GM18517 (cell line): ENCODE data around the gene SYK.
A peak's percentile ranks its signal among the peaks of the same experiment; 100 is the strongest.

Experiments
- ATAC-seq: cut with Tn5 transposase; IDR thresholded peaks from one replicate; pipeline ENCODE4 v1.9.1; 2021; ENCODE audit warnings: mild to moderate bottlenecking, moderate library complexity; ENCODE audit not compliant: unreplicated experiment

SYK gene

GRCh38 chr9:90901933-90902332 is 100.3 kb downstream of the SYK start:
- no peak for ATAC-seq

- ATAC-seq: no peak
Measured at GRCh38 chr9:90903766-90904424, 102.3 kb downstream of the SYK start.

DNA sequence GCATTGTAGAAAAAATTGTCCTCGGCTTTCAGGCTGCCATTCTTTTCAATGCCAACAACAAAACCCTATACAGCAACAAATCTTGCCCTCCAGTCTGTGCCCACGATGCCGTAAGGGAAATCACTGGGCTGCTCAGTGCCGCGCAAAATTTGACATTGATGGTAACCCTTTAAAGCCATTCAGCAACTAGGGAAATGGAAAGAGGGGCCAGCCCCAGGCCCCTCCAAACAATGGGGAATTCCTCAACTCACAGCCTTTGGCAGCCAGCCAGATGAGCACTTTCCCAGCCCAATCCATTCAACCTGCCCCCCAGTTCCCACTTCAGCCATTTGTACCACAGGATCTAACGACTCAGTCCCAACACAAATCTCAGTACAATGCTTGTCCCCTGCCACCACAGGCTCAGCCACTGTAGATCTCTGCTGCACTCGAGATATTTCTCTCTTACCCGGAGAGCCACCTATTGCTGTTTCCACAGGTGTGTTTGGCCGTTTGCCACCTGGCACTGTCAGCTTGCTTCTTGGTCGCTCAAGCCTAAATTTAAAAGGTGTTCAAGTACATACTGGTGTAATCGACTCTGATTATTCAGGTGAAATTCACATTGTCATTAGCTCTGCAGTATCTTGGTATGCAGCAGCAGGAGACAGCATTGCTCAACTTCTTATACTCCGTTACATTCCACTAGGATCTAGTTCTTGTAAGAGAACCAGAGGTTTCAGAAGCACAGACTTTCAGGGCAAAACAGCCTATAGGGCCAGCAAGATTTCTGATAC is 103.3 kb downstream of the SYK start:
- no peak for ATAC-seq

GRCh38 chr9:90905822-90906221 is 104.2 kb downstream of the SYK start:
- no peak for ATAC-seq

DNA sequence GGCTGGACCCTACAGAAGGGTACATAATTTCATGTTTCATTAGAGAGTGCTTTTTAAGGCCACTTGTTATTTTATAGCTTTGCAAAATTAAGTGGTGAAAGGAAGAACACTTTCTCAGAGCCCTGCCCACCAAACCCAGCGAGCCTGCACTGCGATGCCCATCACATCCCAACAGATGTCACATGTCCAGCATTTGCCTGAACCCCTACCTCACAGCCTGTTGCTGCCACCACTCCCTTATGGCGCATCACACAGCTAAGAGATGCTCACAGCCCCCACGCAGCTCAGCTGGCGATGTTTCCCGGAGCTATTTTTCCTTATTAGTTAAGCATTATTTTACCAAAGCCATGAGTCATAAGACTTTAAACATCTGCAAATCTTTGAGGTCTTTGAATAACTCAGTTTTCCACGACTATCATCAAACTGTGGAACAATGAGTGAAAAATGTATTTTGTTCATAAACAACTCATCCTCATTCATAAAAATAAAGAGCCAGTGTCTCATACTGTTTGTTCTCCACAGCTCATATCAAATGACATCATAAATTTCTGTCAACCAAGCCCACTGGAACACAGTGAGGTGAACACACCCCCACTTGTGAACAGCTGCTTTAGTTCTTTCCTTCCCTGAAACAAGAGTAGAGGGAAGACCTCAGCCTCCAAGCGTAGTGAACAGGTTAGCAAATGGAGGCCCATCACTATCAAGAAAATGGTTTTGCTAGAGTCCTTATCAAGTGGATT is 104.9 kb downstream of the SYK start:
- ATAC-seq: no peak

GRCh38 chr9:90907056-90907445 is 105.4 kb downstream of the SYK start:
- no peak for ATAC-seq

- ATAC-seq: no peak
Measured at GRCh38 chr9:90907790-90908189, 106.2 kb downstream of the SYK start.

- ATAC-seq: no peak
Measured at GRCh38 chr9:90909225-90909624, 107.6 kb downstream of the SYK start.

DNA sequence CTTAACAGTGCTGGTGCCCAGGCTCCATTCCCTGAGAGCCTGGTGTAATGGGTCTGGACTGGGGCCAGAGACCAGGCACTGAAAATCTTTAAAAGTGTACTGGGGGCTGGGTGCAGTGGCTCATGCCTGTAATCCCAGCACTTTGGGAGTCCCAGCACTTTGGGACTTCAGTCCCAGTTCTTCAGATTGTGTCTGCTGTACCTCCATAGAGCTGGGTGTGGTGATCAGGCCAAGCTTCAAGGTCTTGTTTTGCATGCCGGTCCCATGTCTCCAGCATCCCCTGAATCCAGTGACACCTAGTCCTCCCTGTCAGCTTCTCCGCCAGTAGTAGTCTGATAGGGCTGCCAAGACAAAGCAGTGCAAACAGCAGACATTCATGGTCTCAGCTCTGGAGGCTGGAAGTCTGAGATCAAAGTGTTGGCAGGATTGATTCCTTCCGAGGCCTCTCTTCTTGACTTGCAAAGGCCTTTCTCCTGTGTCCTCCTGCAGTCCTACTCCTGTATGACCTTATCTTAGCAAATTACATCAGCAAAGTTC is 108.2 kb downstream of the SYK start:
- no peak for ATAC-seq

- no peak for ATAC-seq
Measured at GRCh38 chr9:90914196-90914595, 112.6 kb downstream of the SYK start.

- peak; percentile 80 for ATAC-seq
Measured at GRCh38 chr9:90914868-90915483, 113.4 kb downstream of the SYK start.

DNA sequence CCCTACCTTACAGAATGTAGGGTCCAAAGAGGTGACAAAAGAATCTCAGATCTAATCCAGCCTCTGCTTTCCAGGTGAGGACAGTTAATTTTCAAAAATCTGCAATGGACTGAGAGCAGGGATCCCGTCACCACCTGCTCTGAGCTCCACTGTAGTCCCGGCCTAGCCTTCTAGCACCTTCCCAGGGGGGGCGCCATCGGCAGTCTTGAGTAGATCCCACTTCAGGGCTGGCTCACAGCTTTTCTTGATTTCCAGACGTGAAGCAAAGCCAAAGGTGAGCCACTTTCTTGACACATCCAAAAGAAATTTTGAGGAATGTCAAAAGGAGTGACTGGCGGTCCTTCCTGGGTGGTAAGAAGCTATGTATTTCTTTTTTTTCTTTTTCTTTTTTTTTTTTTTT is 114.1 kb downstream of the SYK start:
- no peak for ATAC-seq

- ATAC-seq: no peak
Measured at GRCh38 chr9:90916147-90916734, 114.6 kb downstream of the SYK start.

DNA sequence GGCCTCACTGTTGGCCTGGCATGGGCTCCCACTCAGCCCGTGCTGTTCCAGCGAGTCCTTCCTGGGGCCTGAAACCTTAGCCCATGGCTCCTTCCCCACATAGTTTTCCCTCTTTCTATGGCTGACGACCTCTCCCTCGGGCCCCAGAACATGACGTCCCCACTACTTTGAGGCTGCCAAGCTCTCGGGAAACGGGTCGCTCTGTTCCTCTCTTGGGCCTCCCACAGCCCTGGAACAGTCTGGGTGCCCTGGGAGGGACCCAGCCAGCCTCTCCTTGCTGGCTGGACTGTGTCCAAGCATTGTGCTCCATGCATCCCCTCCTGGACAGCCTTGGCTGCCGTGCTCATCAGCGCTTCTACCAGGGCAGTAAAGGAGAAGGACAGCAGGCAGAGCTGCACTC is 118.3 kb downstream of the SYK start:
- no peak for ATAC-seq

GRCh38 chr9:90921104-90921503 is 119.5 kb downstream of the SYK start:
- ATAC-seq: no peak

- no peak for ATAC-seq
Measured at GRCh38 chr9:90921969-90922368, 120.3 kb downstream of the SYK start.

- no peak for ATAC-seq
Measured at GRCh38 chr9:90925581-90926257, 124.1 kb downstream of the SYK start.

DNA sequence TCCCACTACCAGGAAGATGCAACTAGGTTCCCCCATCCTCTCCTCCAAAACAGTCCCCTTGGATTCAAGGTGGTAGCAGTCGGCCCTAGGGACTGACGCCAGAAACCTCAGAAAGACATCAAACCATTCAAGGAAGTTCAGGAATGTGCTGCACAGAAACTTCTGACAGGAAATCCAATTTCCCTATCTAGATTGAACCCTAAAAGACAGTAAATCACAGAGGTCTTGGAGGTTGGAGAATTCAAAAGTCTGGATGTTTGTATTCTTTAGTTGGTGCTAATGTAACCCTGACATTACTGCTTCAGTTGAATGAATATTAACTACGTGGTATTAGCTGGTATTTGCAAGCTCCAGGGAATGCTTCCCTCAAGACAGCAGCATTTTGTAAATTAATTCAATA is 125.3 kb downstream of the SYK start:
- ATAC-seq: no peak

- ATAC-seq: no peak
Measured at GRCh38 chr9:90927496-90927895, 125.9 kb downstream of the SYK start.

DNA sequence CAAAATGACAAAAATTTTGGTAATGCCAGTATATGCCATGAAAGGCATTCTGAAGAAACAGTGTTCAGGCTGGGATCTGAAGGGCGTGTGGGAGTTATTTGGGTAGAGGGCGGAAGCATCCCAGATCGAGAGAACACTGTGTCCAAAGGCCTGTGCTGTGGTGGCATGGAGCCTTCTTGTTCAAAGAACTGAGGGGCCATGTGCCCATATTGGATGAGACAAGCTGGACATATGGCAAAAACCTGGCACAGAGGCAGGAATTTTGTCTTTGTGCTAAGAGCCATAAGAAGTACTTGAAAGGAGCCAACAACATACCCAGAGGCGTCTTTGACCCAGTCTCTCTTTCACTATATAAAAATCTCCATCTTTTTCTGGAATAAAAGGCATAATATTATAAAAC is 128.0 kb downstream of the SYK start:
- no peak for ATAC-seq
